ENCODE data around the gene DCTD.

The DCTD gene

GRCh38 chr4:182875453-182876405, 41.5 kb downstream of the DCTD start:
- no peak for TF ChIP-seq CTCF (IDR thresholded peaks at IDR 0.05; ENCODE audit: low read depth, low read length)
- no peak for DNase-seq (ENCODE audit: low read depth in 2 of 2)
- no peak overlapping the region for H3K4me3 ChIP-seq (replicated peaks in 1 of 2; ENCODE audit: low read depth in 2 of 2, low read length in 2 of 2)

GRCh38 chr4:182874797-182875345, 42.3 kb downstream of the DCTD start:
- no peak for DNase-seq (ENCODE audit: low read depth in 2 of 2)
- TF ChIP-seq CTCF (IDR thresholded peaks at IDR 0.05; ENCODE audit: low read depth, low read length) = no peak
- no peak overlapping the region for H3K4me3 ChIP-seq (replicated peaks in 1 of 2; ENCODE audit: low read depth in 2 of 2, low read length in 2 of 2)

GRCh38 chr4:182874304-182874751, 42.9 kb downstream of the DCTD start:
- H3K4me3 ChIP-seq (replicated peaks in 1 of 2; ENCODE audit: low read depth in 2 of 2, low read length in 2 of 2) = no peak overlapping the region
- TF ChIP-seq CTCF (IDR thresholded peaks at IDR 0.05; ENCODE audit: low read depth, low read length) = no peak
- DNase-seq (ENCODE audit: low read depth in 2 of 2) = no peak

GRCh38 chr4:182873726-182874125, 43.5 kb downstream of the DCTD start:
- TF ChIP-seq CTCF (IDR thresholded peaks at IDR 0.05; ENCODE audit: low read depth, low read length) = no peak

GRCh38 chr4:182873289-182873688, 43.9 kb downstream of the DCTD start:
- DNase-seq (ENCODE audit: low read depth in 2 of 2) = no peak
- no peak overlapping the region for H3K4me3 ChIP-seq (replicated peaks in 1 of 2; ENCODE audit: low read depth in 2 of 2, low read length in 2 of 2)
- TF ChIP-seq CTCF (IDR thresholded peaks at IDR 0.05; ENCODE audit: low read depth, low read length) = no peak

More at GRCh38 chr4:182873726-182874125, 43.5 kb downstream of the DCTD start:
- no peak overlapping the region for H3K4me3 ChIP-seq (replicated peaks in 1 of 2; ENCODE audit: low read depth in 2 of 2, low read length in 2 of 2)
- DNase-seq (ENCODE audit: low read depth in 2 of 2) = no peak

- no peak overlapping the region for H3K4me3 ChIP-seq (replicated peaks in 1 of 2; ENCODE audit: low read depth in 2 of 2, low read length in 2 of 2)
- no peak for TF ChIP-seq CTCF (IDR thresholded peaks at IDR 0.05; ENCODE audit: low read depth, low read length)
- DNase-seq (ENCODE audit: low read depth in 2 of 2) = no peak
These were observed 44.3 kb downstream of the DCTD start for GRCh38 chr4:182872886-182873285.

All from cardiac fibroblast (primary cell).